ENCODE data around the gene COX6B1.

GRCh38 chr19:35675589-35676140, 27.5 kb downstream of the COX6B1 start:
- TF ChIP-seq CTCF (IDR thresholded peaks at IDR 0.05) = no peak
- no peak for TF ChIP-seq EP300 (IDR thresholded peaks at IDR 0.05)
- TF ChIP-seq POLR2A (IDR thresholded peaks at IDR 0.05) = no peak
